DOHH2 (cell line): ENCODE measurements around the gene ATP7B.

Source experiments
- H3F3A ChIP-seq: fragments of 200-600 bp; sonication (generic), shearing (Covaris generic); 2 replicates; pipeline ENCODE4 v1.6.0; 2016; ENCODE audit warnings: antibody characterized with exemption, mild to moderate bottlenecking; ENCODE audit not compliant: control insufficient read depth, insufficient read depth
- H3K27ac ChIP-seq: fragments of 200-600 bp; sonication (generic); 2 replicates; pipeline ENCODE4 v1.5.1; 2014; ENCODE audit warnings: low read depth, mild to moderate bottlenecking, low read length, moderate library complexity
- H3K27me3 ChIP-seq: fragments of 200-600 bp; sonication (generic); 2 replicates; pipeline ENCODE4 v1.6.1; 2014; ENCODE audit warnings: mild to moderate bottlenecking, low read length, mixed read lengths; ENCODE audit not compliant: control insufficient read depth
- H3K36me3 ChIP-seq: fragments of 200-600 bp; sonication (generic); 2 replicates; pipeline ENCODE4 v1.6.1; 2014; ENCODE audit warnings: mild to moderate bottlenecking, low read length, moderate library complexity, mixed read lengths; ENCODE audit not compliant: control insufficient read depth
- H3K4me1 ChIP-seq: fragments of 200-600 bp; sonication (generic); 2 replicates; pipeline ENCODE4 v1.6.1; 2014; ENCODE audit warnings: mild to moderate bottlenecking, low read length, mixed read lengths; ENCODE audit not compliant: control insufficient read depth
- H3K4me2 ChIP-seq: fragments of 200-600 bp; sonication (generic); 2 replicates; pipeline ENCODE4 v1.6.0; 2014; ENCODE audit warnings: mild to moderate bottlenecking, low read length, moderate library complexity
- H3K4me3 ChIP-seq: fragments of 200-600 bp; sonication (generic); 2 replicates; pipeline ENCODE4 v1.5.1; 2014; ENCODE audit warnings: mild to moderate bottlenecking, low read length, mixed read lengths
- H3K79me2 ChIP-seq: fragments of 200-600 bp; sonication (generic); 2 replicates; pipeline ENCODE4 v1.6.1; 2014; ENCODE audit warnings: mild to moderate bottlenecking, low read length, mixed read lengths; ENCODE audit not compliant: control insufficient read depth
- H3K9me2 ChIP-seq: fragments of 200-600 bp; sonication (generic); replicated peaks from 2 replicates; pipeline ENCODE4 v1.6.1; 2014; ENCODE audit warnings: mild to moderate bottlenecking, low read length, mixed read lengths; ENCODE audit not compliant: control insufficient read depth
- H3K9me3 ChIP-seq: fragments of 200-600 bp; sonication (generic); 2 replicates; pipeline ENCODE4 v1.6.1; 2014; ENCODE audit warnings: antibody characterized with exemption, low read length, mixed read lengths; ENCODE audit not compliant: control insufficient read depth, insufficient read depth
- H4K20me1 ChIP-seq: fragments of 200-600 bp; sonication (generic); 2 replicates; pipeline ENCODE4 v1.6.0; 2014; ENCODE audit warnings: low read depth, mild to moderate bottlenecking, antibody characterized with exemption, low read length, moderate library complexity; ENCODE audit not compliant: control insufficient read depth, insufficient read depth
- CTCF ChIP-seq: fragments of 200-600 bp; sonication (generic); IDR thresholded peaks from one replicate; pipeline ENCODE4 v1.5.1; 2014; ENCODE audit warnings: antibody characterized with exemption, mild to moderate bottlenecking, low read depth, low read length; ENCODE audit not compliant: poor library complexity, severe bottlenecking
- EZH2phosphoT487 ChIP-seq: fragments of 200-600 bp; sonication (generic); IDR thresholded peaks from 2 replicates; pipeline ENCODE4 v1.6.1; 2017; ENCODE audit warnings: borderline replicate concordance, mild to moderate bottlenecking, antibody characterized with exemption, low read length, moderate library complexity, mixed read lengths

Gene ATP7B

GRCh38 chr13:51999921-52000320, 11.3 kb downstream of the ATP7B start:
- Histone ChIP-seq H3K79me2 (no peaks in the 10 kb centered on the region), H3F3A (no peaks in the 10 kb centered on the region), H3K9me2 (no peaks in the 10 kb centered on the region), H4K20me1 (no peaks in the 10 kb centered on the region), H3K4me1 (no peaks in the 10 kb centered on the region), H3K36me3 (no peaks in the 10 kb centered on the region), H3K4me3 (no peak overlapping the region), H3K9me3 (no peaks in the 10 kb centered on the region), H3K27me3 (peaks cover 30% of the 10 kb centered on the region), H3K27ac (no peak overlapping the region), H3K4me2 (no peak overlapping the region)
- TF ChIP-seq EZH2phosphoT487 (no peak), CTCF (no peak)

- Histone ChIP-seq H3K79me2 (no peaks in the 10 kb centered on the region), H3K4me2 (no peak overlapping the region), H3K27ac (no peak overlapping the region)
Observed at GRCh38 chr13:51999510-51999911, 11.7 kb downstream of the ATP7B start.

GRCh38 chr13:51998723-51999509, 12.3 kb downstream of the ATP7B start:
- peaks cover 35% of the 10 kb centered on the region for H3K27me3 ChIP-seq
- H3K27ac ChIP-seq: no peak overlapping the region
- TF ChIP-seq CTCF: no peak
- no peak for TF ChIP-seq EZH2phosphoT487
- no peaks in the 10 kb centered on the region for H4K20me1 ChIP-seq
- no peaks in the 10 kb centered on the region for H3K9me2 ChIP-seq
- H3F3A ChIP-seq: no peaks in the 10 kb centered on the region
- H3K4me2 ChIP-seq: no peak overlapping the region
- H3K4me1 ChIP-seq: no peaks in the 10 kb centered on the region
- H3K79me2 ChIP-seq: no peaks in the 10 kb centered on the region
- no peaks in the 10 kb centered on the region for H3K9me3 ChIP-seq
- no peak overlapping the region for H3K4me3 ChIP-seq
- no peaks in the 10 kb centered on the region for H3K36me3 ChIP-seq

More at GRCh38 chr13:51999510-51999911, 11.7 kb downstream of the ATP7B start:
- no peak for TF ChIP-seq CTCF
- TF ChIP-seq EZH2phosphoT487: no peak
- H3K36me3 ChIP-seq: no peaks in the 10 kb centered on the region
- no peak overlapping the region for H3K4me3 ChIP-seq
- H3K9me3 ChIP-seq: no peaks in the 10 kb centered on the region
- no peaks in the 10 kb centered on the region for H3K9me2 ChIP-seq
- no peaks in the 10 kb centered on the region for H4K20me1 ChIP-seq
- no peaks in the 10 kb centered on the region for H3F3A ChIP-seq
- peaks cover 33% of the 10 kb centered on the region for H3K27me3 ChIP-seq
- H3K4me1 ChIP-seq: no peaks in the 10 kb centered on the region
